Fibroblast of skin of left quadriceps (primary cell): ENCODE results near the gene GRK5.
"Not testable (repeated sequence)": the region's sequence is repeated elsewhere in the genome, so short reads cannot be mapped to it uniquely, and the experiment has no call there.

ENCODE experiments used
- DNase-seq, 2 experiments: peaks; one replicate each; pipeline ENCODE4 v3.0.0-alpha.2; 2013; ENCODE audit warnings: low read depth in 2 of 2

GRK5 gene

DNA sequence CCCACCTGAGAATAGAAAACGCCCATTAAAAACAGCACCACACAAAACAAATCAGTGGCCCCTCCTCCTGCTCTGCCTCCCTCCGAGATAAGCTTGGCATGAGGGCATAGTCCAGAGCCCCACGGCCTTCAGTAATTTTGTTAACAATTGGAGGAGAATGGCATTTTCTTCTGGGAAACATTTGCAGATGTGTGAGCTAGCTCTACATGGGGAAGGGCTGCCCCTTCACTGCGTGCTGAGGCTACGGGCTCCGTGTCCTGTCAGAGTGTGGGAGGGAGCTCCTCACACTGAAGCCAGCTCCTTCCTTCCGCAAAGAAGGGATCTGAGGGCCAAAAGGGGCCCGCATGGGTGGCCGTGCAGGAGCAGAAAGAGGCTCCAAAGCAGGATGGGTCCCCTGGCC is 15.2 kb downstream of the GRK5 start:
- no peak for DNase-seq

DNA sequence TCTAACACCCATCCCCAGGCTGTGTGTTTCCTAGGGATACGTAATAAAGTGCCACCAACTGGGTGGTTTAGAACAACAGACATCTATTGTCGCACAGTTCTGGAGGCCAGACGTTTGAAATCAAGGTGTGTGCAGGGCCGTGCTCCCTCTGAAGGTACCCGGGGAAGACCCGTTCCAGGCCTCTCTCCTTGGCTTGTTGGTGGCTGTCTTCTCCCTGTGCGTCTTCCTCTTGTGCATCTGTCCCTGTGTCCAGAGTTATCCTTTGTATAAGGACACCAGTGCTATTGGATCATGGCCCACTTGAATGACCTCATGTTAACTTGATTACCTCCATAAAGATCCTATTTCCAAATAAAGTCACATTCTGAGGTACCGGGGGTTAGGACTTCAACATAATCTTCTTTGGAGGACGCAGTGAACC is 15.6 kb downstream of the GRK5 start:
- no peak for DNase-seq

DNA sequence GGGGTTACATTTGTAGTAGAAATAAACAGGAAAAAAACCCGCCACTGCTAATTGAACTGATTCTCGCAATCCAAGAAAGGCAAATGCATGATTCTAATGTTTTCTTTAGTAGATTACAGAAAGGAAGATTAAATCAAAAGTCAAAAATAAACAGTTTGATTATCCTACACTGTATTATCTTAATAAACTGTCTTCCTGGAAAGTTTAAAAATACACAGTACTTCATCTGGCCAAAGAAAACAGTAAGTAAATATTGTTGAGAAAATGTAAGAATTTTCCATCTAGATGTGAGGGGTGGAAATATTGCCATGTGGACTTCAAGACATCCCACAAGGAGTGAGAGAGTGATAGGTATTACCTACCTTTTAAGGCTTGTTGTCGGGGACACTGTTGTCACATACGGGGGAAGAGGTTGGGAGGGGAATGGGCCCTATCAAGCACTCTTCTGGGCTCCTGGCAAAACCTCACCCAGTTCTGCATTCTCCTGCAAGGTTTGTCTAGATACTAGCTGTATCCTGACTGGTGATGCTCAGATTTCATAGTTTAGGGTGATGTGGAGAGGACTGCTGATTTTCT is 17.8 kb downstream of the GRK5 start:
- no peak for DNase-seq

DNA sequence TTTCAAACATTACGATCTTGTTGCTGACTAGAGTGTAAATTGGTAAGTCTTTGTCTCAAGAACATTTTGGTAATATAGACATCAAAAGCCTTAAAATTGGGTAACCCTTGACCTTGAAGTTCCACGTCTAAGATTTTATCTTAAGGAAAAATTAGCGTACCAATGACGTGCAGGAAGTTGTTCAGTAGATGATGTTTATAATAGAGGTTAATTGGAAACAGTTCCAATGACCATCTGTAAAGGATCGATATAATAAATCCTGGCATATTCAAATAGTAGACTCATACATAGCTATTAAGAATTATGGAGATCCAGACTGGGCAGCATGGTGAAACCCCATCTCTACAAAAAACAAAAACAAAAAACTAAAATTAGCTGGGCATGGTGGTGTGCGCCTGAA is 20.5 kb downstream of the GRK5 start:
- no peak for DNase-seq

DNA sequence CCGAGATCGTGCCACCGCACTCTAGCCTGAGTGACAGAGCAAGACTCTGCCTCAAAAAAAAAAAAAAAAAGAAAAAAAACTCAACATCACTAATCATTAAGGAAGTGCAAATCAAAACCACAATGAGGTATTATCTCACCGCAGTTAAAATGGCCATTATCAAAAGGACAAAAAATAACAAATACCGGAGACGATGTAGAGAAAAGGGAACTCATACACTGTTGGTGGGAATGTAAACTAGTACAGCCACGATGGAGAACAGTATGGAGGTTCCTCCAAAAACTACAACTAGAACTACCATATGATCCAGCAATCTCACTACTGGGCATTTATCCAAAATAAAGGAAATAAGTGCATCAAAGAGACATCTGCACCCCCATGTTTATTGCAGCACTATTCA is 24.3 kb downstream of the GRK5 start:
- no peak for DNase-seq

DNA sequence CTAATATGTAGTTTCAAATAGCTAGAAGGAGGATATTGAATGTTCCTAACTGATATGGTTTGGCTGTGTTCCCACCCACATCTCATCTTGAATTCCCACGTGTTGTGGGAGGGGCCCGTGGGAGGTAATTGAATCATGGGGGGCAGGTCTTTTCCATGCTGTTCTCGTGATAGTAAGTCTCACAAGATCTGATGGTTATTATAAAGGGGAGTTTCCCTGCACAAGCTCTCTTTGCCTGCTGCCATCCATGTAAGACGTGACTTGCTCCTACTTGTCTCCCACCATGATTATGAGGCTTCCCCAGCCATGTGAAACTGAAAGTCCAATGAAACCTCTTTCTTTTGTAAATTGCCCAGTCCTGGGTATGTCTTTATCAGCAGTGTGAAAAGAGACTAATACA is 25.1 kb downstream of the GRK5 start:
- DNase-seq: not testable (repeated sequence)

DNA sequence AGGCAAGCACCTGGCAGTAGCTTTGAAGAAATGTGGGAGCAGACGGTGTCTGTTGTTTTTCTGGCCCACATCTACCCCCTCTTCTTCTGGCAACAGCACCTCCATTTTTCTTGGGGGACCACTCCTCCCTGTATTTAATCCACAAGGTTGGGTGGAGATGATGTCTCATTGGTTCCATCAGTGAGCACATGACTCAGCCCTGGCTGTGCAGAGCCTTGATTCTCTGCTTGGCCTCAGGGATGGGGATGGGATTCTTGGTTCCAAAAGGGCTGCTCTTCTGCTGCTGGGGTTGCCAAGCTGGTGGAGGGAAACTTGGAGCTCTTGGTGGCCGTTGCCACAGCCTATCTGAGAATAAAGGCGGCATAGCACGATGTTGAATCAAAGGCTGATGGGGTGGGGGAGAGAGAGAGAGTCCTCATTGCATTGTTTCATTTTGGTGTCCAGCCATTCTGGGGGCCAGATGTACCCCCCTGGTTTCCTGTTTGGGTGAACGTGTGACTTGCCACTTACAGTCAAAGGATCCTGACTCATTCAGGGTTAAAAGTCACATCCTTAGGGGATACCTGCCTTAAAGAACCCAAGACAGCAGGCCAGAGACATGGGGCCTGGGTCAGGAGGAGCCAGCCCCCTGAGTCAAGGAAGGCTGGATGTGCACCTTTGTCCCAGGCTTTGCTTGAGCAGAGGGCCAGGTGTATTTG is 25.9 kb downstream of the GRK5 start:
- DNase-seq: no peak

DNA sequence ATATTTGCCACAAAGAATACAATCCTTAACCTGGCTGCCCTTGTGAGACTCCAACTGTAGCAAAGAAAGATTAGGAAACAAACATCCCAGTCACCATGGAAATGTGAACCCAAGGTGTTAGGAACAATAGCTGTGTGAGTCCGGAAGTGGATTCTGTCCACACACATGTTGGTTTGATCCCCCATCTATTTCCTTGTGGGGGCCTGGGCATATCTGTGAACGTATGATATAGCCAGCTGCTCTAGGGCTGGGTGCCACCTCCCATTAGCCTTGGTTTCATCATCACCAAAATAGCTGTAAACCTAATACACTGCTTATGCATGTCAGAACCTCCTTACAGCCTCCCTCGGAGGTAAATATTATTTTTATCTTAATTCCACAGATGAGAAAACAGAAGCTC is 26.4 kb downstream of the GRK5 start:
- no peak for DNase-seq

DNA sequence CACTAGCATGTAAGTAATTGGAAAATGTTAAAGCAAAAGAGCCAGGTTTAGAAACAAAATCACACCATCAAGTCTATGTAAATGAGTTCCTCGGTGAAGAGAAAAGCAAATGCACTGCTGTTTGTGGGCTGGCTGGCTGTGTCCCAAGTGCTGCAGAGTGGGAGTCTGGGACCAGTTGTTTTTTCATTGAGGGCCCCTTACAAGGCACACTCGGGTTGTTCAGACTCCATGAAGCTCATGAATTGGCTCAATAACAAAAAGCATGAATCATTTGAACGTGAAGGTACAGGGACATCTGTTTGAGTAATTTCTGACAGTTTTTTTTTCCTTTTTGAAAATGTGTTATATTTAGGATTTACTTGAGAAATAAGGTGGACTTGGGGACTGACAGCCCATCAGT is 28.0 kb downstream of the GRK5 start:
- no peak for DNase-seq

DNA sequence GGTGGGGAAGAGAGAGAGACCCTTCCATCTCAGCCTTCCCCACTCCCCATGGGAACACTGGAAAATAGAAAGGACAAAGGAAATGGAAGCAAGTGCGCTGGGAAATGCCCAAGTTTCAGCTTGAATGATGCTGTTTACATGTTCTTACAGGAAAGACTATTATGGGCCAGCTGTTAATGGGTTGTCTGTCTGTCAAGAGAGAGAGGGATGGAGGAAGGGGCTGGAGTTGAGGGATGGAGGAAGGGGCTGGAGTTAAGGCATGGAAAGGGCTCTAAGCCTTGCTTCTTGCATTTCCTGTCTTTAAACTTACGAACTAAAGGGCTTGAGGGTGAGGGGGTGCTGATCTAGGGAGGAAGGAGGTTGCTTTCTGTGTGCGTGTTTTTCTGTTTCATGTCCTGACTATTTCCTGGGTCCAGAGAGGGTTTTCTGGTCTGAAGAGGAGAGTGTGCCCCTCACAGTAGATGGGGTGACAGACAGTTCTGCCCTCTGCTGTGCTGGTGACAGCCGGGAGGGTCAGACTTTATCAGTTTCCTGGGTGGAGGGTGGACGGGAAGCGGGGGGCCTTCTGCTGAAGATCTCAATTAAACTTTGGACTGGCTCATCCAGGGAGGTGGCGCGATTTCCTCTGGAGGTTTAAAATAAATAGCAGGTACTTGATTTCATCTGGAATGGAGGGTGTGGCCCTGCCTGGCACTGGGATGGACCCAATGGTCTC is 30.5 kb downstream of the GRK5 start:
- no peak for DNase-seq

DNA sequence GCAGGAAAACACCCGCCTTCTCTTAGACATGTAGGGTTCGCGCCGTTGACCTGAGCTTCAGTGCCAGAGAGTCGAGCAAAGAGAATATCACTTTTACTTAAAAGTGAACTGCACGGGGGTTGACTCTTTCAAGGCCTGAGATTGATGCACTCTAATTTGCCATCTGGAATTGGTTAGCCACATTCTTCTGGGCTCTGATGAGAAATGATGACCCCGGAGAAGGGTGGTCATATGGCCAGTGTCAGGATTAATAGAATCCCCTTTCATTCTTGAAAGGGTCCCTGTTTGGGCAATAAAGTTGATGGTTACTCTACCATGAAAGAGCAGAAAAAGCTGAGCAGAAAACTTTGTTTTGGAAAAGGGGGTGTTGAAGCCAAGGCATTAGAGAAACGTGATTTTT is 31.2 kb downstream of the GRK5 start:
- DNase-seq: no peak

DNA sequence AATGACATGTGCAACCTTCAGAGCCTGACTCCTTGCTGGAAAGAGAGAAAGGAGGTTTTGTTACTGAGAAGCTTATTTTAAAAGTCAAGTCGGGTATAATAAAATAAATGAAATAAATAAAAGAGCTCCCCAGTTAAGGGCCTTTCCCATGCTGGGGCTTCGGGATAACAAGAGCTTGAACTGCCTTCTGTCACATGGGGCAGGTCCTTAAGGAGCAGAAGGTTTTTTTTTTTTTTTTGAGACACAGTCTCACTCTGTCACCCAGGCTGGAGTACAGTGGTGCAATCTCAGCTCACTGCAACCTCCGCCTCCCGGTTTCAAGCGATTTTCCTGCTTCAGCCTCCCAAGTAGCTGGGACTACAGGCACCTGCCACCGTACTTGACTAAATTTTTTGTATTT is 31.6 kb downstream of the GRK5 start:
- not testable (repeated sequence) for DNase-seq

DNA sequence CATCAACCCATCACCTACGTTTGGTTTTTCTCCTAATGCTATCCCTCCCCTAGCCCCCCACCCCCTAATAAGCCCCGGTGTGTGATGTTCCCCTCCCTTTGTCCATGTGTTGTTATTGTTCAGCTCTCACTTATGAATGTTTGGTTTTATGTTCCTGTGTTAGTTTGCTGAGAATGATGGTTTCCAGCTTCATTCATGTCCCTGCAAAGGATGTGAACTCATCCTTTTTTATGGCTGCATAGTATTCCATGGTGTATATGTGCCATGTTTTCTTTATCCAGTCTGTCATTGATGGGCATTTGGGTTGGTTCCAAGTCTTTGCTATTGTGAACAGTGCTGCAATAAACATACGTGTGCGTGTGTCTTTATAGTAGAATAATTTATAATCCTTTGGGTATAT is 32.3 kb downstream of the GRK5 start:
- DNase-seq: not testable (repeated sequence)

DNA sequence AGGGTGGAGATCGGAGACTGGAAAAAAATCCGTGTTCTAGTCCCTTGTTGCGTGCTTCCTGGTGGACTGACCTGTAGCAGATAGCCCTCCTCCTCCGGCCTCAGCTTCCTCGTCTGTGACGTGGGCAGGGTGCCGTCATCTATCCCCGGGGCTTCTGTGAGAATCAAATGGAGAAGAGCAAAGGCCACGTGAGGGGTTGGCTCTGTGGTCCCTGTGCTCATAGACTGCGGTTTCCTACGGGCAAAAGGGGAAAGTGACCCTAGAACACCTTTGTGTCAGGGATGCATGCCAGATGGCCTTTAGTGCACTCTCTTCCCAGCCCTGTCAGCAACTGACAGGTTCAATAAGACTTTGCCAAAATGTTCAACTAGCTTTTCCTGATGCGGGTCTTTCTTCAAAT is 33.7 kb downstream of the GRK5 start:
- no peak for DNase-seq

DNA sequence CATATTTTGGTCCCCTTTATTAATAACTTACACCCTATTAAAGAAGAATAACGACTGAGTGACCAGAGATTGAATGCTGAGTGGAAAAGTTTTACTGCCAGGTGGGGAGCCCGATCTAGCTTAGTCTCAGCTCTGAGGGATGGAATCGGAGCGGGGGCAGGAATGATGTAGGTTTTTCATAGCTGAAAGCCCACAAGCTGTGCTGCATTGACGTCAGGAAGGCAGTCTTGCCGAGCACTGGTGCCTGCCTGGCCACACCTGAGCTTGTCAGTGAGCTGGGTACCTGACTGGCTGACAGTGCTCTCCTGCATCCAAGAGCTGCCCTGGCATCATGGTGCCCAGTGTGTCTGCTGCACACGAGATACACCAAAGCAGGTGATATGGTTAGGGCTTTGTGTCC is 34.8 kb downstream of the GRK5 start:
- no peak for DNase-seq

DNA sequence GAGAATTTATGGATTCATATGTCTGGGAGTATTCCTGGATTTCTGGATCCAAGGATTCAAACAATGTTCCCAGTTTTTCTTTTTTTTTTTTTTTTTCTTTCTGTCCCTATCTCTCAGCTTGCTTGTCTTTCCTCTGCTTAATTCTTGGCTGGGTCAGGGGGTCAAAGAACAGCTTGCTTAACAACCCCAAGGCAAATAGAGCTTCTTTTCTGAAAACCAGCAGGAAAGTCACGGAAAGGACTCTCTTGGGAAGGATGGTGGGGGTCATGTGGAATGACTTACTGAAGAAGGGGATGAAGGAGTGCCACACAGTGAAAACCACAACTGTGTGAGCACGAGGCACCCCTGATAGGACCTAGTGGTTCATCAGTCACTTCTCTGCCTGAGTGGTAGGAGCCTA is 36.1 kb downstream of the GRK5 start:
- no peak for DNase-seq

DNA sequence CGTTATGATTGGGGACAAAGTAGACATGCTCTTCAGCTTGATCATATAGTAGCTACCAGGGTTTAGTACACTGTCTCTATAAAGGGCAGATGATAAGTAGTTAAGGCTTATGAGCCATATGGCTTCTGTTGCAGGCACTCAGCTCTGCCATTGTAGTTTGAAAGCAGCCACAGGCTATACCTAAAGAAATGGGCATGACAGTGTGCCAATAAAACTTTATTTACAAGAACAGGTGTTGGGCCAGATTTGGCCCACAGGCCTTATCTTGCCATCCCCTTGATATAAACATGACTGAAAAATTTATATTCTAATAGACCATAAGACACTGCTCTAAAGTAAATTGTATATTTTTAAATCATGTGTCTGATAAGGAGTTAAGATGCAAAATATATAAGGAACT is 36.6 kb downstream of the GRK5 start:
- DNase-seq: no peak

DNA sequence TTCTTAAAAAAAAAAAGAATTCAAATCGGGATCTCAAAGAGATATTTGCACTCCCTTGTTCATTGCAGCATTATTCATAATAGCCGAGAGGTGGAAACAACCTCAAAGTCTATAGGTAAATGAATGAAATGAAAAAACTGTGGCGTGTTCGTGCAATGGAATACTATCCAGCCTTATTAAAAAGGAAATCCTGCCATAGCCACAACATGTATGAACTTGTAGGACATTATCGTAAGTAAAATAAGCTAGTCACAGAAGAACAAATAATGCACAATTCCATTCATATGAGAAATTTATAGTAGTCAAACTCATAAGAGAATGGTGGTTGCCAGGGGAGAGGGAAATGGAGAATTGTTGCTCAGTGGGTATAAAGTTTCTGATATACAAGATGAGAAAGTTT is 37.9 kb downstream of the GRK5 start:
- DNase-seq: no peak

DNA sequence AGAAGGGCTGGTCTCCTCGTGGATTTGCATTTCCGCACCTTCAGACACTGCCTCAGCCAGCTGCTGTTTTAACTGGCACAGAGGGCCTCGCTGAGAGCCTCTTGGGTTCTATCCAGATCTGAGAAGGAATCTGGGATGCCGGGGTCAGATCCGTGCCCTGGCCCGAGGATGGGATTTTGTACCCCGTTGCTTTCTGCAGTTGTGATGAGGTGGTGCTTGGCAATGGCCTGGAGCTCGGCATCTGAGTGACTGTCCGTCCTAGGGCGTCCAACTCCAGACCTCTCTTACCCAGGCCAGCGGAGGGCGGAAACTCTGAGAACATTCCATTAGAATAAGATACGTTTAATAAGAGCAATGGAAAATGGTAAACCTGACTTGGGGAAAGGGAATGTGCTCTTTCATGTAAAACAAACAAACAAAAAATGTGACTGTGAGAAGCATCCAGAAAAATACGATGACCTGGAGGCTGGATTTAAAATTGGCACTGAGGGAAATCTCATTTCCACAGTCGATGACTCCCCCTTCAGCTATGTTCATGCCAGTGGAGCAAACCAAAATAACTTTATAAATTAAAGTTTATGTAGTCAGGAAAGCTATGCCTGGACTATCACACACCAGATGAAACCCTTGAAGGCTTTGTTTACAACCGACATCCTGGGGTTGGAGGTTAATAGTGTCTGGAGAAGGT is 39.6 kb downstream of the GRK5 start:
- peak; percentile 51 to 56 for DNase-seq

DNA sequence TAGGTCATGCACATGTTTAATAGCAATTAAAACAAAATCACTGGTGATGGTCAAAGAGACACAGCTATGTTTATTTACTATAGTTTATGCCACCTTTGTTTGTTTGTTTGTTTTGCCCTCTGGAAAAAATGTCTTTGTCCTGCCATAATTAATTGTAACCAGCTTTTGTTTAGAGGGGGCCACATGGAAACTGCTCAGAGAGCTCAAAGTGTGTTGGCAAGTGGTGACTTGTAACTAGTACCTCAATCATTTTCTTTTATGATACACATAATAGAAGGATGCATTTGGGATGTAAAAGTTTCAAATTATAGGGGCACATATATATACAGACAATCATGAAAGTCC is 40.2 kb downstream of the GRK5 start:
- DNase-seq: no peak

DNA sequence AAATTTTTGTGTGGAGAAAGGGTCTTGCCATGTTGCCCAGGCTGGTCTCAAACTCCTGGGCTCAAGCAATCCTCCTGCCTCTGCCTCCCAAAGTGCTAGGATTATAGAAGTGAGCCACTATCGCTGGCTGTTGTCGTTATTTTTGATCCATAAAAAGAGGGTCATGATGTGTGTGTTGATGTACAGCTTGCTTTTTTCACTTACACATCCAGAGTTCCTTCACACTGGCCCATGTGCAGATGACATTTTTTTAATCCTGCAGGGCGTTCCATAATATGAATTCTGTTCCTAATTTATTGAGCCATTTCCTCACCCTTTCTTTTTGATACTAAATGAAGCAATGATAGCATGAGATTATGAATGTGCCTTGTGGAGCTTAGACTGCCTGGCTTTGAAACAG is 40.8 kb downstream of the GRK5 start:
- no peak for DNase-seq

DNA sequence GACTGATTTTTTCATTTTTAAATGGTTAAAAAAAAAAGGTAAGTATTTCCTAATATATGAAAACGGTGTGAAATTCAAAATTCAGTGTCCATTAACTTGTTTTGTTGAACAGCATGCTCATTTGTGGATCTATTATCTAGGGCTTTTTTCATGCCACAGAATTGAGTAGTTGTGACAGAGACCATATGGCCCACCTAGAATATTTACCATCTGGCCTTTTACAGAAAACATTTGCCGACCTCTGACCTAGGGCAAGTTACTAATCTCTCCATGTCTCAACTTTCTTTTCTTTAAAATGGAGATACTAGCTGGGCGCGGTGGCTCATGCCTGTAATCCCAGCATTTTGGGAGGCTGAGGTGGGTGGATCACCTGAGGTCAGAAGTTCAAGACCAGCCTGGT is 41.3 kb downstream of the GRK5 start:
- no peak for DNase-seq
